Astrocyte (in vitro differentiated cells and primary cell): ENCODE results near the gene DCDC1. TPM values are rescaled to one million over a fixed set of nuclear protein-coding genes. Genes with fewer than 3 reads are reported as not detected.

Source experiments
- DNase-seq: peaks from one replicate; pipeline ENCODE4 v3.0.0-alpha.2; 2010; ENCODE audit warnings: low read depth
- FAIRE-seq: peaks from 2 replicates; lab custom pipeline; 2011; peaks lifted over from hg19 to GRCh38; lab: Jason Lieb, UNC
- H2AFZ ChIP-seq: 2 replicates; pipeline ENCODE4 v1.6.0; 2012; ENCODE audit warnings: low read depth, low read length, inconsistent platforms
- H3K27ac ChIP-seq: 2 replicates; pipeline ENCODE4 v1.5.1; 2011; ENCODE audit warnings: low read depth, low read length, inconsistent platforms
- H3K27me3 ChIP-seq: 2 replicates; pipeline ENCODE4 v1.6.0; 2011; ENCODE audit warnings: low read length, inconsistent platforms; ENCODE audit not compliant: insufficient read depth
- H3K36me3 ChIP-seq: 2 replicates; pipeline ENCODE4 v1.5.1; 2011; ENCODE audit warnings: low read length, inconsistent platforms; ENCODE audit not compliant: insufficient read depth
- H3K4me1 ChIP-seq: 2 replicates; pipeline ENCODE4 v1.5.1; 2011; ENCODE audit warnings: low read length, inconsistent platforms; ENCODE audit not compliant: insufficient read depth
- H3K4me2 ChIP-seq: 2 replicates; pipeline ENCODE4 v1.6.0; 2012; ENCODE audit warnings: low read length, inconsistent platforms
- H3K4me3 ChIP-seq: 2 replicates; pipeline ENCODE4 v1.5.1; 2011; ENCODE audit warnings: low read depth, mild to moderate bottlenecking, low read length, inconsistent platforms; ENCODE audit not compliant: insufficient read depth
- H3K79me2 ChIP-seq: 2 replicates; pipeline ENCODE4 v1.6.0; 2012; ENCODE audit warnings: mild to moderate bottlenecking, low read length, inconsistent platforms; ENCODE audit not compliant: insufficient read depth
- H3K9ac ChIP-seq: 2 replicates; pipeline ENCODE4 v1.6.0; 2012; ENCODE audit warnings: mild to moderate bottlenecking, low read length, inconsistent platforms
- H3K9me3 ChIP-seq: 2 replicates; pipeline ENCODE4 v1.5.1; 2012; ENCODE audit warnings: low read depth, mild to moderate bottlenecking, low read length, inconsistent platforms; ENCODE audit not compliant: insufficient read depth
- H4K20me1 ChIP-seq: 2 replicates; pipeline ENCODE4 v1.6.0; 2012; ENCODE audit warnings: low read length, inconsistent platforms; ENCODE audit not compliant: insufficient read depth
- H3K27ac Mint-ChIP-seq: one replicate; pipeline ENCODE4 v1.8.0; 2021; ENCODE audit warnings: mild to moderate bottlenecking, mixed read lengths; ENCODE audit not compliant: unreplicated experiment
- H3K27me3 Mint-ChIP-seq: one replicate; pipeline ENCODE4 v1.8.0; 2021; ENCODE audit warnings: low read depth, mixed read lengths; ENCODE audit not compliant: unreplicated experiment
- H3K36me3 Mint-ChIP-seq: one replicate; pipeline ENCODE4 v1.8.0; 2021; ENCODE audit warnings: low read depth, mixed read lengths; ENCODE audit not compliant: unreplicated experiment
- H3K4me1 Mint-ChIP-seq: one replicate; pipeline ENCODE4 v1.8.0; 2021; ENCODE audit warnings: low read depth, mixed read lengths; ENCODE audit not compliant: unreplicated experiment
- H3K4me3 Mint-ChIP-seq: one replicate; pipeline ENCODE4 v1.8.0; 2021; ENCODE audit warnings: mild to moderate bottlenecking, moderate library complexity, mixed read lengths; ENCODE audit not compliant: unreplicated experiment
- H3K9me3 Mint-ChIP-seq: one replicate; pipeline ENCODE4 v1.8.0; 2021; ENCODE audit warnings: mild to moderate bottlenecking, mixed read lengths; ENCODE audit not compliant: unreplicated experiment
- CTCF ChIP-seq: IDR thresholded peaks from 2 replicates; pipeline ENCODE4 v1.5.1; 2011; ENCODE audit warnings: low read depth, mild to moderate bottlenecking, inconsistent platforms, low read length, moderate library complexity; ENCODE audit not compliant: insufficient read depth
- EZH2 ChIP-seq: IDR thresholded peaks from 2 replicates; pipeline ENCODE4 v1.6.1; 2012; ENCODE audit warnings: mild to moderate bottlenecking, low read length, inconsistent platforms; ENCODE audit not compliant: insufficient read depth
- total RNA-seq: library from RNA; stranded (reverse); gene quantifications from 2 replicates; pipeline ENCODE4 v1.2.1, GENCODE V29; 2021

The DCDC1 gene
- total RNA-seq, 1 donor from 2014 or later: 1.4 TPM

DNA sequence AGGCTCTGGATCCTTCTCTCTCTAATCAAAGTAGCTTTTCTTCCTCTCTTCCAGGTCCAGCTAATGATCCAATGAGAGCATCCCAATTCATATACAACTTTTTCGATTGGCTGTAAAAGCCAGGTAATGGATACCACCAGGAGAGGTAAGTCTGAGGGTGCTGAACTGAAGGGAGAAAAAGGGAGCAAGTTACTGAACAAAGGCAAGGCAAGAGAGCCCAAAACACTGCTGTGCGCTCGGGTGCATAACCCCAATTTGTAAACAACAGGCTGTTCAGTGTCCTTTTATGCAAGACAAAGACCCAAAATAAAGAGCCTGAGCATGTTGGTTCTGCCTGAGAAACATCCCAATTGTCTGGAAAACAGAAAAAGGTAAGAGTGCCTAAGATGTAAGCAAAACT, 260.1 kb downstream of the DCDC1 start:
- Mint-ChIP-seq H3K27ac (no peak overlapping the region), H3K9me3 (no peaks in the 10 kb centered on the region), H3K27me3 (no peaks in the 10 kb centered on the region), H3K4me1 (no peaks in the 10 kb centered on the region), H3K4me3 (no peak overlapping the region), H3K36me3 (no peaks in the 10 kb centered on the region)
- H3K9me3 ChIP-seq: no peaks in the 10 kb centered on the region
- FAIRE-seq: no peak
- no peak overlapping the region for H3K27ac ChIP-seq
- H3K4me3 ChIP-seq: no peak overlapping the region
- no peaks in the 10 kb centered on the region for H3K4me1 ChIP-seq
- H3K4me2 ChIP-seq: no peak overlapping the region
- no peak for DNase-seq
- TF ChIP-seq EZH2: no peak
- no peak for TF ChIP-seq CTCF
- no peaks in the 10 kb centered on the region for H3K27me3 ChIP-seq
- no peaks in the 10 kb centered on the region for H4K20me1 ChIP-seq
- no peak overlapping the region for H3K9ac ChIP-seq
- H3K79me2 ChIP-seq: no peaks in the 10 kb centered on the region
- H3K36me3 ChIP-seq: no peaks in the 10 kb centered on the region
- no peak overlapping the region for H2AFZ ChIP-seq

DNA sequence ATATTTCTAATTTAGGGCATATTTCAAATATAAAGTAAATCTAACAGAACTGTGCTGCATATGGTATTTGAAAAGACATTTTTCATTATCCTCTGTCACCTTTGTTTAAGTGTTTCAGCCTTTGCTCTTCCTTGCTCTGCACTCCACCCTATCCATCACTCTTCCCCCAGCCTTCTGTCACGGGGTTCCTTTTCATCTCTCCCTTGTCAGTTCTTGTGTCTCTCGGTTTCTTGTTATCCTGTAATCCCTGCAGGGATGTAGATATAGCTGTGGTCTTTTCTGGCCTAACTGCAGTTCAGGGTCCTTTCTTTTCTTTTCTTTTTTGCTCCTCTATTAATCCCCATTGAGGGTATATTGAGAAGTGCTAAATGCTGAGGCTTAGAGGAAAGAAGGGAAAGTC, 261.9 kb downstream of the DCDC1 start:
- Mint-ChIP-seq H3K36me3 (no peaks in the 10 kb centered on the region), H3K4me3 (no peak overlapping the region)
- FAIRE-seq: no peak

More for the DNA sequence above, 261.9 kb downstream of the DCDC1 start:
- no peaks in the 10 kb centered on the region for H3K4me1 Mint-ChIP-seq
- H3K4me2 ChIP-seq: no peak overlapping the region
- H3K36me3 ChIP-seq: no peaks in the 10 kb centered on the region
- no peak overlapping the region for H3K27ac ChIP-seq
- no peaks in the 10 kb centered on the region for H3K27me3 Mint-ChIP-seq
- H3K9ac ChIP-seq: no peak overlapping the region
- no peak overlapping the region for H3K27ac Mint-ChIP-seq
- no peak overlapping the region for H2AFZ ChIP-seq
- no peaks in the 10 kb centered on the region for H3K4me1 ChIP-seq
- no peaks in the 10 kb centered on the region for H3K79me2 ChIP-seq
- no peak overlapping the region for H3K4me3 ChIP-seq
- no peaks in the 10 kb centered on the region for H3K27me3 ChIP-seq
- no peaks in the 10 kb centered on the region for H4K20me1 ChIP-seq
- no peak for DNase-seq
- TF ChIP-seq EZH2 (no peak), CTCF (no peak)
- no peaks in the 10 kb centered on the region for H3K9me3 Mint-ChIP-seq
- no peaks in the 10 kb centered on the region for H3K9me3 ChIP-seq
